GM19397 (cell line): ENCODE measurements around the gene PLD4.
"Not testable (repeated sequence)": the region's sequence is repeated elsewhere in the genome, so short reads cannot be mapped to it uniquely, and the experiment has no call there.

ENCODE experiments used
- ATAC-seq: cut with Tn5 transposase; IDR thresholded peaks from one replicate; pipeline ENCODE4 v1.9.1; 2021; ENCODE audit warnings: mild to moderate bottlenecking, moderate library complexity; ENCODE audit not compliant: unreplicated experiment

The PLD4 gene

DNA sequence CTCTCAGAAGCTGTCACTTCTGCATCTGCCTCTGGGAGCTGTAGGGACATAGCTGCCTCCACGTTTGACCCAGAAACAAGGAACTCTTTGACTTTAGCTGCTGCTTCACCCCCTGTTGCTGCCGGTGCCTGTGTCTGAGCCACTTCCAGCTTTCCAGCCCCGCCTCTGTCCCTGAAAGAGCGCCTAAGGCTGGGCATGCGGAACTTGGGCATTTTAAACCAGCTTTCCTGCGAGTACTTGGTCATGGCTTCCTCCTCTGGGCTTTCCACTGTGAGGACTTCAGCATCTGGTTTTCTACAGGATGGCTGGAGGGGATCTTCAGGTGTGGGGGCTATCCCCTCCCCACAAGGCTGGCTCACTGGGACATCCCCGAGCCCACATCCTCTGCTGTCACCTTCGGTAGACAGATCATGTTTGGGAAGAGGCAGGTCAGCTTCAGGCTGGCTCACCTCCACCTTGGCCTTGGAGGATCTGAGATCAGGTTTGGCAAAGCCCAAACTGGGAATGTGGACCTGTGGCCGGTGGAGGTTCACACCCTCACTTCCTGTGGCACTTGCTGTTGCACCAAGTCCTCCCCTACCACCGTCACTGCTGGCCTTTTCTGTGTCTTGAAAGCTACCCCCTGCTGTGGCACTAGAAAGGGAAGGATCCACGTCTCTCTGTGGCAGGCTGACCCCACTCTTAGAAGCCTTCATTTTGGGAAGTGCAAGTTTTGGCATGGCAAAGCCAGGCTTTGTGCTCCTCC lies 15.2 kb downstream of the PLD4 start:
- no peak for ATAC-seq

GRCh38 chr14:104940526-104941150 lies 16.0 kb downstream of the PLD4 start:
- ATAC-seq, result no peak

DNA sequence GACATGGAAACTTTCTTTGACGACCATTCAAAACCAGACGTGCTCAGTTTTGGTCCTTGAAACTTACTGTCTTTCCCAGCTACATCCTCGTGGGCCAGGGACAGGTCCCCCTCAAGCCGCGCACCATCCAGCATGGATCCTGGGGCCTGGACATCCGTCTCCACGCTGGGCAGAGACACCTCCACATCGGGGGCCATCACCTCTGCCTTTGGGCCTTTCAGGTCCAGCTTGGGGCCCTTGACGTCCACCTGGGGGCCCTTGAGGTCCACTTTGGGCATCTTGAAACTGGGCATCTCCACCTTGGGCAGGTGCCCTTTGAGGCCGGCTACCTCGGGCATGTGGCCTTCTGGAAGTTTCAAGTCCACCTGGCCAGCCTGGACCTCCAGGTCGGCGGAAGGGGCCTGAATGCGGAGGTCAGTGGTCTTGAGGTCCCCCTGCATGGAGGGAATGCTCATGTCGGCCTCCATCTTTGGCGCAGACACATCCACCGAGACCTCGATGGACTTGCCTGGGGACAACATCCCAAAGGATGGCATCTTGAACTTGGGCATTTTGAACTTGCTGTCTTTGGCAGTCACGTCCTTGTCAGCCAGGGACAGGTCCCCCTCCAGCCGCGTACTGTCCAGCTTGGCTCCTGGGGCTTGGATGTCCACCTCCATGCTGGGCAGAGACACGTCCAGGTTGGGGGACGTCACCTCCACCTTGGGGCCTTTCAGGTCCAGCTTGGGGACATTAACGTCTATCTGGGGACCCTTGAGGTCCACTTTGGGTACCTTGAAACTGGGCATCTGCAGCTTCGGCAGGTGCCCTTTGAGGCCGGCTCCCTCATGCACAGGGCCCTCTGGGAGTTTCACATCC lies 17.1 kb downstream of the PLD4 start:
- no peak for ATAC-seq

DNA sequence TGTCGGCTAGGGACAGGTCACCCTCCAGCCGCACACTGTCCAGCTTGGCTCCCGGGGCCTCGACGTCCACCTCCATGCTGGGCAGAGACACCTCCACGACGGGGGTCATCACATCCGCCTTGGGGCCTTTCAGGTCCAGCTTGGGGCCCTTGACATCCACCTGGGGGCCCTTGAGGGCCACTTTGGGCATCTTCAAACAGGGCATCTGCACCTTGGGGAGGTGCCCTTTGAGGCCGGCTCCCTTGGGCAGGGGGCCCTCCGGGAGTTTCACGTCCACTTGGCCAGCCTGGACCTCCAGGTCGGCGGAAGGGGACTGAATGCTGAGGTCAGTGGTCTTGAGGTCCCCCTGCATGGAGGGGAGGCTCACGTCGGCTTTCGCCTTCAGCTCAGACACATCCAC lies 17.9 kb downstream of the PLD4 start:
- no peak for ATAC-seq

- ATAC-seq, result not testable (repeated sequence)
Measured at GRCh38 chr14:104943216-104944015, 18.7 kb downstream of the PLD4 start.

DNA sequence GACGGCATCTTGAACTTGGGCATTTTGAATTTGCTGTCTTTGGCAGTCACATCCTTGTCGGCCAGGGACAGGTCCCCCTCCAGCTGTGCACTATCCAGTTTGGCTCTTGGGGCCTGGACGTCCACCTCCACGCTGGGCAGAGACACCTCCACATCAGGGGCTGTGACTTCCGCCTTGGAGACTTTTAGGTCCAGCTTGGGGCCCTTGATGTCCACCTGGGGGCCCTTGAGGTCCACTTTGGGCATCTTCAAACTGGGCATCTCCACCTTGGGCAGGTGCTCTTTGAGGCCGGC lies 19.3 kb downstream of the PLD4 start:
- ATAC-seq, result not testable (repeated sequence)

- ATAC-seq, result not testable (repeated sequence)
Measured at GRCh38 chr14:104944436-104945205, 19.9 kb downstream of the PLD4 start.

DNA sequence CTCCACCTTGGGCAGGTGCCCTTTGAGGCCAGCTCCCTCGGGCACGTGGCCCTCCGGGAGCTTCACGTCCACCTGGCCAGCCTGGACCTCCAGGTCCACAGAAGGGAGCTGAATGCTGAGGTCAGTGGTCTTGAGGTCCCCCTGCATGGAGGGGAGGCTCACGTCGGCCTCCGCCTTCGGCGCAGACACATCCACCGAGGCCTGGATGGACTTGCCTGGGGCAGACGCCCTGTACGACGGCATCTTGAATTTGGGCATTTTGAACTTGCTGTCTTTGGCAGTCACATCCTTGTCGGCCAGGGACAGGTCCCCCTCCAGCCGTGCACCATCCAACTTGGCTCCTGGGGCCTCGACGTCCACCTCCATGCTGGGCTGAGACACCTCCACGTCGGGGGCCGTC lies 20.6 kb downstream of the PLD4 start:
- not testable (repeated sequence) for ATAC-seq

- not testable (repeated sequence) for ATAC-seq
Measured at GRCh38 chr14:104945986-104946965, 21.6 kb downstream of the PLD4 start.

DNA sequence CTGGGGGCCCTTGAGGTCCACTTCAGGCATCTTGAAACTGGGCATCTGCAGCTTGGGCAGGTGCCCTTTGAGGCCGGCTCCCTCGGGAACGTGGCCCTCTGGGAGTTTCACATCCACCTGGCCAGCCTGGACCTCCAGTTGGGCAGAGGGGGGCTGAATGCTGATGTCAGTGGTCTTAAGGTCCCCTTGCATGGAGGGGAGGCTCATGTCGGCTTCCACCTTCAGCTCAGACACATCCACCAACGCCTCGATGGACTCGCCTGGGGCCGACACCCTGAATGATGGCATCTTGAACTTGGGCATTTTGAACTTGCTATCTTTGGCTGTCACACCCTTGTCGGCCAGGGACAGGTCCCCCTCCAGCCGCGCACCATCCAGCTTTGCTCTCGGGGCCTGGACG lies 22.5 kb downstream of the PLD4 start:
- not testable (repeated sequence) for ATAC-seq

DNA sequence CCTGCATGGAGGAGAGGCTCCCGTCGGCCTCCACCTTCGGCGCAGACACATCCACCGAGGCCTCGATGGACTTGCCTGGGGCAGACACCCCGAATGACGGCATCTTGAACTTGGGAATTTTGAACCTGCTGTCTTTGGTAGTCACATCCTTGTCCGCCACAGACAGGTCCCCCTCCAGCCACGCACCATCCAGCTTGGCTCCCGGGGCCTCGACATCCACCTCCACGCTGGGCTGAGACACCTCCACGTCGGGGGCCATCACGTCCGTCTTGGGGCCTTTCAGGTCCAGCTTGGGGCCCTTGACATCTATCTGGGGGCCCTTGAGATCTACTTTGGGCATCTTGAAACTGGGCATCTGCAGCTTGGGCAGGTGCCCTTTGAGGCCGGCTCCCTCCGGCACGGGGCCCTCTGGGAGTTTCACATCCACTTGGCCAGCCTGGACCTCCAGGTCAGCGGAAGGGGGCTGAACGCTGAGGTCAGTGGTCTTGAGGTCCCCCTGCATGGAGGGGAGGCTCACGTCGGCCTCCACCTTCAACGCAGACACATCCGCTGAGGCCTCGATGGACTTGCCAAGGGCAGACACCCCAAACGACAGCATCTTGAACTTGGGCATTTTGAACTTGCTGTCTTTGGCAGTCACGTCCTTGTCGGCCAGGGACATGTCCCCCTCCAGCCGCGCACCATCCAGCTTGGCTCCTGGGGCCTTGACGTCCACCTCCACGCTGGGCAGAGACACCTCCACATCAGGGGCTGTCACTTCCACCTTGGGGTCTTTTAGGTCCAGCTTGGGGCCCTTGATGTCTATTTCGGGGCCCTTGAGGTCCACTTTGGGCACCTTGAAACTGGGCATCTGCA lies 23.4 kb downstream of the PLD4 start:
- ATAC-seq, result not testable (repeated sequence)

DNA sequence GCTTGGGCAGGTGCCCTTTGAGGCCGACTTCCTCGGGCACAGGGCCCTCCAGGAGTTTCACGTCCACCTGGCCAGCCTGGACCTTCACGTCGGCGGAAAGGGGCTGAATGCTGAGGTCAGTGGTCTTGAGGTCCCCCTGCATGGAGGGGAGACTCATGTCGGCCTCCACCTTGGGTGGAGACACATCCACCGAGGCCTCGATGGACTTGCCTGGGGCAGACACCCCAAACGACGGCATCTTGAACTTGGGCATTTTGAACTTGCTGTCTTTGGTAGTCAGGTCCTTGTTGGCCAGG lies 24.0 kb downstream of the PLD4 start:
- no peak for ATAC-seq

- ATAC-seq, result not testable (repeated sequence)
Measured at GRCh38 chr14:104949406-104949955, 24.8 kb downstream of the PLD4 start.

- no peak for ATAC-seq
Measured at GRCh38 chr14:104950021-104950420, 25.3 kb downstream of the PLD4 start.

- not testable (repeated sequence) for ATAC-seq
Measured at GRCh38 chr14:104950701-104951100, 26.0 kb downstream of the PLD4 start.

- not testable (repeated sequence) for ATAC-seq
Measured at GRCh38 chr14:104951863-104952657, 27.4 kb downstream of the PLD4 start.

- ATAC-seq, result no peak
Measured at GRCh38 chr14:104953097-104953496, 28.4 kb downstream of the PLD4 start.
